ENCODE data around the gene PPIF. TPM values are rescaled to one million over a fixed set of nuclear protein-coding genes. Genes with fewer than 3 reads are reported as not detected.

PPIF gene
- total RNA-seq, 4 donors from 2014 or later: 37.2 to 149 (median 51.6) TPM

- H3K27ac ChIP-seq: no peak overlapping the region
- TF ChIP-seq POLR2AphosphoS5 (IDR thresholded peaks at IDR 0.05) (no peak), POLR2A (IDR thresholded peaks at IDR 0.05) (no peak), EP300 (IDR thresholded peaks at IDR 0.05; ENCODE audit: low read depth) (no peak)
- TF ChIP-seq, protein P1, sequence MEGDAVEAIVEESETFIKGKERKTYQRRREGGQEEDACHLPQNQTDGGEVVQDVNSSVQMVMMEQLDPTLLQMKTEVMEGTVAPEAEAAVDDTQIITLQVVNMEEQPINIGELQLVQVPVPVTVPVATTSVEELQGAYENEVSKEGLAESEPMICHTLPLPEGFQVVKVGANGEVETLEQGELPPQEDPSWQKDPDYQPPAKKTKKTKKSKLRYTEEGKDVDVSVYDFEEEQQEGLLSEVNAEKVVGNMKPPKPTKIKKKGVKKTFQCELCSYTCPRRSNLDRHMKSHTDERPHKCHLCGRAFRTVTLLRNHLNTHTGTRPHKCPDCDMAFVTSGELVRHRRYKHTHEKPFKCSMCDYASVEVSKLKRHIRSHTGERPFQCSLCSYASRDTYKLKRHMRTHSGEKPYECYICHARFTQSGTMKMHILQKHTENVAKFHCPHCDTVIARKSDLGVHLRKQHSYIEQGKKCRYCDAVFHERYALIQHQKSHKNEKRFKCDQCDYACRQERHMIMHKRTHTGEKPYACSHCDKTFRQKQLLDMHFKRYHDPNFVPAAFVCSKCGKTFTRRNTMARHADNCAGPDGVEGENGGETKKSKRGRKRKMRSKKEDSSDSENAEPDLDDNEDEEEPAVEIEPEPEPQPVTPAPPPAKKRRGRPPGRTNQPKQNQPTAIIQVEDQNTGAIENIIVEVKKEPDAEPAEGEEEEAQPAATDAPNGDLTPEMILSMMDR (IDR thresholded peaks at IDR 0.05): no peak
- H3K36me3 ChIP-seq: no peaks in the 10 kb centered on the region
- H3K4me1 ChIP-seq: peaks cover 0 to 12% (median 4%) of the 10 kb centered on the region in 4 donors
- intact Hi-C loops (cut with DNase I; ENCODE audit: low total_unique reads) (no loop called here), in situ Hi-C loops (cut with MboI; ENCODE audit: low pct_ligation_motif_present in 1 of 4, low pct_unique_long_range_greater_than_20kb in 1 of 4, low sequenced_read_pairs in 3 of 4) (loop anchor here in 1 of 4 donors (25.0 kb wide), 1 partner anchor 852 kb away; the partner anchor contains the start of gene ANXA11)
- no peak overlapping the region for H3K4me3 ChIP-seq
- no peaks in the 10 kb centered on the region for H3K27me3 ChIP-seq
- no peaks in the 10 kb centered on the region for H3K9me3 ChIP-seq
- no peak for DNase-seq
- WGBS, 2 donors (ENCODE audit: low coverage in 1 of 2): 83 to 92% methylated on average over 4 to 5 of the region's 5 CpGs
Observed at GRCh38 chr10:79360499-79361342, 13.5 kb downstream of the PPIF start.

- H3K9me3 ChIP-seq: no peaks in the 10 kb centered on the region
- H3K36me3 ChIP-seq: no peaks in the 10 kb centered on the region
- no peaks in the 10 kb centered on the region for H3K27me3 ChIP-seq
- no peak for DNase-seq
- no peak overlapping the region for H3K4me3 ChIP-seq
- WGBS, 2 donors (ENCODE audit: low coverage in 1 of 2): 85% methylated on average over 4 of the region's 4 CpGs; no CpG with 5 or more reads in 1 of the 2 donors
- no peak overlapping the region for H3K27ac ChIP-seq
- in situ Hi-C loops (cut with MboI; ENCODE audit: low pct_ligation_motif_present in 1 of 4, low pct_unique_long_range_greater_than_20kb in 1 of 4, low sequenced_read_pairs in 3 of 4): loop anchor here in 1 of 4 donors (25.0 kb wide), 1 partner anchor 850 kb away; the partner anchor contains the start of gene ANXA11
- intact Hi-C loops (cut with DNase I; ENCODE audit: low total_unique reads): no loop called here
- peaks cover 0 to 12% (median 4%) of the 10 kb centered on the region in 4 donors for H3K4me1 ChIP-seq
- TF ChIP-seq POLR2A (IDR thresholded peaks at IDR 0.05) (no peak), POLR2AphosphoS5 (IDR thresholded peaks at IDR 0.05) (no peak), EP300 (IDR thresholded peaks at IDR 0.05; ENCODE audit: low read depth) (no peak)
- TF ChIP-seq, protein P1 (IDR thresholded peaks at IDR 0.05): no peak
Observed at GRCh38 chr10:79361726-79362397, 14.6 kb downstream of the PPIF start.

DNA sequence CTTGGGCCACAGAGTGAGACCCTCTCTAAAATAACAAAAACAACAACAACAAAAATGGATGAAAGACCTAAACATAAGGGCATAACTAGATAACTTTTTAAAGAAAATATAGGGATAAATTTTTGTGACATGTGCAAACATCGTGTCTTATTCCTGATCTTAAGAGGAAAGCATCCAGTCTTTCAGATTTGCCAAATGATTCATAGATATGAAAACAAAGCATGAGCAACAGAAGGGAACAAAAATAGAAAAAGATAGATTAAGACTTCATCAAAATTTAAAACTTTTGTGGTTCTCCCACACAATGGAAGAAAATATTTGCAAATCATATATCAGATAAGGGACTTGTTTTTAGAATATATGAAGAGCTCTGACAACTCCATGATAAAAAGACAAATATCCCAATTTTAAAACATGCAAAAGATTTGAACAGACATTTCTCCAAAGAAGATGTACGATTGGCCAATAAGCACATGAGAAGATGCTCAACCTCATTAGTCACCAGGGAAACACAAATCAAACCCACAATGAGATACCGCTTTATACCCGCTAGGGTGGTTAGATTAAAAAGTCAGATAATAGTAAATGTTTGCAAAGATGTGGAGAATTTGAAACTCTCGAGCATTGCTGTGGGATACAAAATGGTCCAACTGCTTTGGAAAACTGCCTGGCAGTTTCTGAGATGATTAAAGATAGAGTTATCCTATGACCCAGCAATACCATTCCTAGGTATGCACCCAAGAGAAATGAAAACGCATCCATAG lies 20.3 kb downstream of the PPIF start:
- Histone ChIP-seq H3K36me3 (no peaks in the 10 kb centered on the region), H3K4me1 (no peaks in the 10 kb centered on the region), H3K9me3 (no peaks in the 10 kb centered on the region), H3K4me3 (no peak overlapping the region), H3K27me3 (no peaks in the 10 kb centered on the region), H3K27ac (no peak overlapping the region)
- intact Hi-C loops (cut with DNase I; ENCODE audit: low total_unique reads): no loop called here
- no peak for DNase-seq
- no peak for TF ChIP-seq EP300 (IDR thresholded peaks at IDR 0.05; ENCODE audit: low read depth)
- TF ChIP-seq POLR2A (IDR thresholded peaks at IDR 0.05): no peak
- TF ChIP-seq, protein P1 (IDR thresholded peaks at IDR 0.05): no peak
- in situ Hi-C loops (cut with MboI; ENCODE audit: low pct_ligation_motif_present in 1 of 4, low pct_unique_long_range_greater_than_20kb in 1 of 4, low sequenced_read_pairs in 3 of 4): loop anchor here in 1 of 4 donors (25.0 kb wide), 1 partner anchor 845 kb away; the partner anchor contains the start of gene ANXA11
- 79 to 87% methylated on average over 6 of the region's 6 CpGs for WGBS, 2 donors (ENCODE audit: low coverage in 1 of 2)

All from transverse colon (tissue), 4 donors.